ENCODE measurements around the gene ARHGAP44. TPM values are rescaled to one million over a fixed set of nuclear protein-coding genes. Genes with fewer than 3 reads are reported as not detected.

The ARHGAP44 gene
- total RNA-seq, 1 donor from 2014 or later: 19.3 TPM

DNA sequence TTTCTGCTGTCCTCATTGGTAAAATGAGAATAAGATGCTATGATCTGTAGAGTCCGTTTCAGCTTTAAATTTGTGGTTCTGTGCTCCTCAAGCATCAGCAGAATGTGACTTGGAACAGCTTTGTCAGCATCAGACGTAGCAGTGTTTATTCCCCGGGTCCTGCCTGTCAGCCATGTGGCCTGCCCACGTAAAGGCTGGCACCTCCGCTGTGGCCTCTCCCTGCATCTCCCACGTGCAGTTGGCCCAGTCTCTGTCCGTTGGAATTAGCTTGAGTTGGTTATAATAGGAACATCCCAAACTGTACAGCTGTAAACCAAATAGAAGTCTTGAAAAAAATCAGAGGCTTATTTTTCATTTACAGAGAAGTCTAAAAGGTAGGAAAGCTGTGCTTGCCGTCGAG lies 61.7 kb downstream of the ARHGAP44 start:
- Histone ChIP-seq H3K4me1 (no peaks in the 10 kb centered on the region), H3K27ac (no peak overlapping the region), H3K4me3 (no peak overlapping the region), H3K9me3 (no peaks in the 10 kb centered on the region), H3K36me3 (no peaks in the 10 kb centered on the region), H3K27me3 (no peaks in the 10 kb centered on the region)
- DNase-seq (ENCODE audit: low spot score in 2 of 2): no peak
- intact Hi-C loops (cut with DNase I): no loop called here
- TF ChIP-seq, protein P1, sequence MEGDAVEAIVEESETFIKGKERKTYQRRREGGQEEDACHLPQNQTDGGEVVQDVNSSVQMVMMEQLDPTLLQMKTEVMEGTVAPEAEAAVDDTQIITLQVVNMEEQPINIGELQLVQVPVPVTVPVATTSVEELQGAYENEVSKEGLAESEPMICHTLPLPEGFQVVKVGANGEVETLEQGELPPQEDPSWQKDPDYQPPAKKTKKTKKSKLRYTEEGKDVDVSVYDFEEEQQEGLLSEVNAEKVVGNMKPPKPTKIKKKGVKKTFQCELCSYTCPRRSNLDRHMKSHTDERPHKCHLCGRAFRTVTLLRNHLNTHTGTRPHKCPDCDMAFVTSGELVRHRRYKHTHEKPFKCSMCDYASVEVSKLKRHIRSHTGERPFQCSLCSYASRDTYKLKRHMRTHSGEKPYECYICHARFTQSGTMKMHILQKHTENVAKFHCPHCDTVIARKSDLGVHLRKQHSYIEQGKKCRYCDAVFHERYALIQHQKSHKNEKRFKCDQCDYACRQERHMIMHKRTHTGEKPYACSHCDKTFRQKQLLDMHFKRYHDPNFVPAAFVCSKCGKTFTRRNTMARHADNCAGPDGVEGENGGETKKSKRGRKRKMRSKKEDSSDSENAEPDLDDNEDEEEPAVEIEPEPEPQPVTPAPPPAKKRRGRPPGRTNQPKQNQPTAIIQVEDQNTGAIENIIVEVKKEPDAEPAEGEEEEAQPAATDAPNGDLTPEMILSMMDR (IDR thresholded peaks at IDR 0.05): no peak

DNA sequence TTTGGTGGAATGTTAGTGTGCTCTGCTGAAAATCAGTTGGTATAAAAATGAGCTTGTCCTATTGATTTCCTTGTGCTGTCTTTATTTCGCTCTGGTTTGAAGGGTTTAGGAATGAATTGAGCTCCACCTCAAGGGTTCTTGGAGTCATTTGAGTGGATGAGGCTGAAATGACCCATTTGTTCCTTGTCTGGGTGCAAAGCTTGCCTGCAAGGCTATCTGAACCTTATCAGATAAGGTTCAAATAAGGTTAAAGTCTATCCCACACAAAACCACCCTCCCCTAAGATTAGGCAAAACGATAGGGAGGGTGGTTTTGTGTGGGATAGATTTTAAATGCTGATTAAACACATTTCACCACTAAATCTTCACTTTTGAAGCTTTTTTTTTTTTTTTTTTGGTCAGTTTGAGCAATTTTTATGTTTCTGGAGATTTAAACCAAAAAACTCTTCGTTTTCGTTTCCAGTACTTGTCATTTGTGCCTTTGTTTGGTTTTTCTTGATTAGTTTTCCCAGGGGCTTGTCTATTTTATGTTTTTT lies 62.7 kb downstream of the ARHGAP44 start:
- H3K27me3 ChIP-seq: no peaks in the 10 kb centered on the region
- no peaks in the 10 kb centered on the region for H3K9me3 ChIP-seq
- no peak overlapping the region for H3K27ac ChIP-seq
- H3K4me1 ChIP-seq: no peaks in the 10 kb centered on the region
- H3K4me3 ChIP-seq: no peak overlapping the region
- DNase-seq (ENCODE audit: low spot score in 2 of 2): no peak
- intact Hi-C loops (cut with DNase I): no loop called here
- H3K36me3 ChIP-seq: no peaks in the 10 kb centered on the region
- TF ChIP-seq, protein P1 (IDR thresholded peaks at IDR 0.05): no peak

DNA sequence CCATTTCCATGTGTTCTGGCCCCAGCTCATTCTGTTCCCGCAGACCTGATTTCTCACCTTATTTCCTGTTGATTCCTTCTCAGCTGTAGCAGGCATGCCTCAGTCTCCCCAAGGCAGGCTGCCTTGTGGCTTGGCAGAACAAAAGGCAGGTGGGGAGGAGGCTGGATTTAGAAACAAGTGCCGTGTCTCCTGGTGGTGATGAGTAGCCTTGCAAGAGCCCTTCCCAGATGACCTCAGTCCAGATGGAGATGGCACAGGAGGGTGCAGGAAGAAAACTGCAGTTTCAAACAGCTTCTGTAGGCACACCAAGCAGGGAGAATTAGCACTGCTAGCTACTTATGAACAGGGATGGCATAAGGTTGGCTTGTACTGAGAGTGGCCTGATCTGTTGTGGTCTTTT lies 64.6 kb downstream of the ARHGAP44 start:
- no peak overlapping the region for H3K4me3 ChIP-seq
- no peak overlapping the region for H3K27ac ChIP-seq
- TF ChIP-seq, protein P1 (IDR thresholded peaks at IDR 0.05): no peak
- no peaks in the 10 kb centered on the region for H3K36me3 ChIP-seq
- intact Hi-C loops (cut with DNase I): no loop called here
- H3K9me3 ChIP-seq: no peaks in the 10 kb centered on the region
- no peaks in the 10 kb centered on the region for H3K27me3 ChIP-seq
- no peak for DNase-seq (ENCODE audit: low spot score in 2 of 2)
- H3K4me1 ChIP-seq: no peaks in the 10 kb centered on the region

DNA sequence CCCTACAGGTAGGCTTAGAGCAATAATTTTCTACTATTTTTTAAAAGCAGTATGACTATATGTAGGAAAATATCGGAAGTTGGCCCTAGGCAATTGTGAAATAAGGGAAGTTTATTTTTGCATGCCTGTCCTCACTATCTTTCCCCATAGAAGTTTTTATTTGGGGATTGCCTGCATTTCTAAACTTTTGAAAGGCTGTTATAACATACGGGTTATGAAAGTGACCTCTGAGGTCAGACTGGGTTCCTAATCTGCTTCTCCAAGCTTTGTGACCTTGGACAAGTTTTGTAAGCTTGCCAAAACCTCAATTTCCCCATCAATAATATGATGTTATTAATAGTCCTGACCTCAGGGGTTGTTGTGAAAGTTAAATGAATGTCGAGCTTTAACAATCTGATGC lies 67.1 kb downstream of the ARHGAP44 start:
- Histone ChIP-seq H3K27me3 (no peaks in the 10 kb centered on the region), H3K27ac (no peak overlapping the region), H3K4me3 (no peak overlapping the region), H3K36me3 (no peaks in the 10 kb centered on the region), H3K4me1 (no peaks in the 10 kb centered on the region), H3K9me3 (no peaks in the 10 kb centered on the region)
- no peak for DNase-seq (ENCODE audit: low spot score in 2 of 2)
- TF ChIP-seq, protein P1 (IDR thresholded peaks at IDR 0.05): no peak
- intact Hi-C loops (cut with DNase I): no loop called here

DNA sequence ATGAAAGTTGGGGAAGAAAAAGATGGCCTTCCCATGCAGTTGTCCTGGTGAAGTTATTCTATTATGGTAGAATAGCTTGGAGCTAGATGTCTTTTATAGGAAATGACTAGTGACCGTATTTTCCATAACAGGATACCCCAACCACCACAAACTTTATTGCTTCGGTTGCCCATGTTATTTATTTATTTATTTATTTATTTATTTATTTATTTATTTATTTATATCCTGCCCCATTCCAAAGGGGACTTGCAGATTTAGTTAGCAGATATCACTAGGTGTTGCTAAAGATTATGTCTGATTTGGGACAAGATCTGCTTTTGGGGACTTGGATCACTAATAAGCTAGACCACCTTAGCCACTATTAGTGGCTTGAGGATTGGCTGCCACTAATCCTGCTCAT lies 68.3 kb downstream of the ARHGAP44 start:
- H3K4me3 ChIP-seq: no peak overlapping the region
- H3K27me3 ChIP-seq: no peaks in the 10 kb centered on the region
- TF ChIP-seq, protein P1 (IDR thresholded peaks at IDR 0.05): no peak
- no peak overlapping the region for H3K27ac ChIP-seq
- intact Hi-C loops (cut with DNase I): no loop called here
- H3K4me1 ChIP-seq: no peaks in the 10 kb centered on the region
- DNase-seq (ENCODE audit: low spot score in 2 of 2): no peak
- no peaks in the 10 kb centered on the region for H3K9me3 ChIP-seq
- no peaks in the 10 kb centered on the region for H3K36me3 ChIP-seq

DNA sequence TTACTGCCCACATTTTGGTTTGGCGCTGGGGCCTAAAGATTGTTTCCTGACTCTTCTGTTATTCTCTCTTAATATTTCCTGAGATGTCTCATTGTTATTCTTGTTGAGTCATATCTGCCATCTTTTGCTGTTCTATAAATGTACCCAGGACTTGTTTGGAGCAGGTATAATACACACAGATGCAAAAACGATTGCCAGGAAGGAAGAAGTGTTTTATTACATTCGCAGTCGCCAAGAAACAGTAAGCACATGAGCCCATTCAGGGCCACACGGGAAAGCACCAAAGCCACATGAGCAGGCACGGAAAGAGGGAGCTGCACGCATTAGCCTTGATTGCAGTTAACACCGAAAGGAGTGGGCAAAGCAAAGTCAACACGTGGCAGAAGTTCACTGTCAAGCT lies 70.2 kb downstream of the ARHGAP44 start:
- no peaks in the 10 kb centered on the region for H3K27me3 ChIP-seq
- H3K9me3 ChIP-seq: no peaks in the 10 kb centered on the region
- intact Hi-C loops (cut with DNase I): no loop called here
- DNase-seq (ENCODE audit: low spot score in 2 of 2): no peak
- H3K4me3 ChIP-seq: no peak overlapping the region
- H3K4me1 ChIP-seq: no peaks in the 10 kb centered on the region
- TF ChIP-seq, protein P1 (IDR thresholded peaks at IDR 0.05): no peak
- H3K27ac ChIP-seq: no peak overlapping the region
- no peaks in the 10 kb centered on the region for H3K36me3 ChIP-seq
